Measurements from ENCODE around the gene DDX1.

Gene DDX1

GRCh38 chr2:15664273-15665066, 72.8 kb downstream of the DDX1 start:
- no peak for DNase-seq (ENCODE audit: low spot score)

- no peak for DNase-seq (ENCODE audit: low spot score)
Measured at GRCh38 chr2:15665067-15665942, 73.6 kb downstream of the DDX1 start.

- DNase-seq (ENCODE audit: low spot score), result no peak
Measured at GRCh38 chr2:15665943-15666460, 74.3 kb downstream of the DDX1 start.

- no peak for DNase-seq (ENCODE audit: low spot score)
Measured at GRCh38 chr2:15666861-15667808, 75.5 kb downstream of the DDX1 start.

GRCh38 chr2:15667809-15668556, 76.3 kb downstream of the DDX1 start:
- no peak for DNase-seq (ENCODE audit: low spot score)

GRCh38 chr2:15668611-15669305, 77.1 kb downstream of the DDX1 start:
- DNase-seq (ENCODE audit: low spot score), result no peak

- DNase-seq (ENCODE audit: low spot score), result no peak
Measured at GRCh38 chr2:15669375-15669910, 77.8 kb downstream of the DDX1 start.

GRCh38 chr2:15670469-15670868, 78.8 kb downstream of the DDX1 start:
- DNase-seq (ENCODE audit: low spot score), result no peak

GRCh38 chr2:15670981-15671380, 79.3 kb downstream of the DDX1 start:
- no peak for DNase-seq (ENCODE audit: low spot score)

- DNase-seq (ENCODE audit: low spot score), result no peak
Measured at GRCh38 chr2:15671409-15671808, 79.7 kb downstream of the DDX1 start.

- DNase-seq (ENCODE audit: low spot score), result no peak
Measured at GRCh38 chr2:15671842-15672815, 80.5 kb downstream of the DDX1 start.

- DNase-seq (ENCODE audit: low spot score), result no peak
Measured at GRCh38 chr2:15672961-15673918, 81.6 kb downstream of the DDX1 start.

GRCh38 chr2:15673919-15674636, 82.4 kb downstream of the DDX1 start:
- no peak for DNase-seq (ENCODE audit: low spot score)

GRCh38 chr2:15674637-15675455, 83.2 kb downstream of the DDX1 start:
- no peak for DNase-seq (ENCODE audit: low spot score)

GRCh38 chr2:15675456-15676195, 84.0 kb downstream of the DDX1 start:
- DNase-seq (ENCODE audit: low spot score), result no peak
